Gastroesophageal sphincter (tissue), 3 donors: ENCODE measurements around the gene SNX33.

Source experiments
- EP300 ChIP-seq: sonication (generic); formaldehyde crosslinking; IDR thresholded peaks from one replicate; pipeline ENCODE4 v1.6.1; 2017; ENCODE audit warnings: antibody characterized with exemption, mild to moderate bottlenecking
- TF ChIP-seq, protein P1 (sequence below), 4 experiments: fragments of 200-600 bp in 2 of 4; fragments of 450-650 bp in 2 of 4; sonication (generic) in 1 of 4; IDR thresholded peaks; one replicate each; pipeline ENCODE4 v1.5.1; 2017 to 2019; ENCODE audit warnings: antibody characterized with exemption in 4 of 4, mild to moderate bottlenecking in 2 of 4, moderate library complexity in 2 of 4

GRCh38 chr15:75646112-75646943 is 1.4 kb upstream of the SNX33 start:
- TF ChIP-seq, protein P1, sequence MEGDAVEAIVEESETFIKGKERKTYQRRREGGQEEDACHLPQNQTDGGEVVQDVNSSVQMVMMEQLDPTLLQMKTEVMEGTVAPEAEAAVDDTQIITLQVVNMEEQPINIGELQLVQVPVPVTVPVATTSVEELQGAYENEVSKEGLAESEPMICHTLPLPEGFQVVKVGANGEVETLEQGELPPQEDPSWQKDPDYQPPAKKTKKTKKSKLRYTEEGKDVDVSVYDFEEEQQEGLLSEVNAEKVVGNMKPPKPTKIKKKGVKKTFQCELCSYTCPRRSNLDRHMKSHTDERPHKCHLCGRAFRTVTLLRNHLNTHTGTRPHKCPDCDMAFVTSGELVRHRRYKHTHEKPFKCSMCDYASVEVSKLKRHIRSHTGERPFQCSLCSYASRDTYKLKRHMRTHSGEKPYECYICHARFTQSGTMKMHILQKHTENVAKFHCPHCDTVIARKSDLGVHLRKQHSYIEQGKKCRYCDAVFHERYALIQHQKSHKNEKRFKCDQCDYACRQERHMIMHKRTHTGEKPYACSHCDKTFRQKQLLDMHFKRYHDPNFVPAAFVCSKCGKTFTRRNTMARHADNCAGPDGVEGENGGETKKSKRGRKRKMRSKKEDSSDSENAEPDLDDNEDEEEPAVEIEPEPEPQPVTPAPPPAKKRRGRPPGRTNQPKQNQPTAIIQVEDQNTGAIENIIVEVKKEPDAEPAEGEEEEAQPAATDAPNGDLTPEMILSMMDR (IDR thresholded peaks at IDR 0.05): no peak
- no peak for TF ChIP-seq EP300
